ENCODE data around the gene PHF2. TPM values are rescaled to one million over a fixed set of nuclear protein-coding genes. Genes with fewer than 3 reads are reported as not detected.

Gene PHF2
- total and polyA plus RNA-seq, 2 of the 8 experiments (the other 6 are each of a cell fraction or from before 2014, with no cell fraction given), result 3.4 to 9.4 TPM

- CTCF ChIA-PET (ENCODE audit: partially characterized antibody), result interaction anchor here (0.7 to 8.5 kb wide), 8 partner anchors 11 to 325 kb away, joined by 3 to 146 read pairs (median 5); no protein-coding TSS in a partner anchor
- no peak for FAIRE-seq
- TF ChIP-seq MAFK (IDR thresholded peaks at IDR 0.05; ENCODE audit: low read depth, low read length) (peak; percentile 33; the same call in 1 of the 2 replicates), SUZ12 (IDR thresholded peaks at IDR 0.05; ENCODE audit: low read length) (no peak)
These were observed 102.0 kb downstream of the PHF2 start for GRCh38 chr9:93678199-93679019.

More at GRCh38 chr9:93678199-93679019, 102.0 kb downstream of the PHF2 start:
- Histone ChIP-seq H4K5ac (ENCODE audit: insufficient read length, low read depth, low read length) (no peak overlapping the region), H2BK120ac (replicated peaks; ENCODE audit: low read depth, low read length) (no peak overlapping the region), H3K79me2 (ENCODE audit: control insufficient read depth in 1 of 2, insufficient read depth in 2 of 2, low read length in 2 of 2) (no peaks in the 10 kb centered on the region), H2BK20ac (ENCODE audit: low read length) (no peak overlapping the region), H3K4me1 (replicated peaks in 1 of 4; ENCODE audit: control insufficient read depth in 3 of 4, insufficient read depth in 4 of 4, low read length in 3 of 4) (no peaks in the 10 kb centered on the region), H4K8ac (ENCODE audit: extremely low read depth, insufficient read depth, low read length) (no peak overlapping the region), H4K91ac (replicated peaks; ENCODE audit: insufficient read length, low read length) (no peak overlapping the region), H3K4ac (replicated peaks; ENCODE audit: insufficient read length, low read depth, low read length) (no peak overlapping the region), H3K9ac (replicated peaks in 1 of 4; ENCODE audit: extremely low read depth in 1 of 4, low read depth in 3 of 4, low read length in 3 of 4) (no peak overlapping the region), H3K27me3 (replicated peaks in 1 of 4; ENCODE audit: control insufficient read depth in 3 of 4, extremely low read depth in 1 of 4, insufficient read depth in 3 of 4, low read length in 3 of 4) (no peaks in the 10 kb centered on the region), H3K18ac (ENCODE audit: extremely low read depth, low read length) (no peak overlapping the region), H3K79me1 (ENCODE audit: low read depth, low read length) (no peaks in the 10 kb centered on the region), H3K14ac (ENCODE audit: insufficient read length) (no peak overlapping the region), H2BK15ac (ENCODE audit: low read length) (no peak overlapping the region), H3K4me3 (ENCODE audit: extremely low read depth in 1 of 4, insufficient read depth in 2 of 4, low read depth in 3 of 4, low read length in 4 of 4) (no peak overlapping the region), H2BK12ac (ENCODE audit: low read depth, low read length) (no peak overlapping the region), H3K4me2 (ENCODE audit: insufficient read depth in 1 of 2, low read depth in 2 of 2, low read length in 2 of 2) (no peak overlapping the region), H2AK5ac (ENCODE audit: low read depth, low read length) (no peak overlapping the region), H3K36me3 (ENCODE audit: control insufficient read depth in 2 of 4, insufficient read depth in 4 of 4, low read length in 3 of 4) (no peaks in the 10 kb centered on the region; a peak in 2 of 8 replicates), H3K9me3 (ENCODE audit: insufficient read depth in 2 of 2, low read depth in 1 of 2, low read length in 1 of 2) (no peaks in the 10 kb centered on the region), H3K23ac (ENCODE audit: insufficient read length) (no peak overlapping the region), H2BK5ac (ENCODE audit: low read depth, low read length) (no peak overlapping the region), H3K27ac (ENCODE audit: low read depth, low read length) (no peak overlapping the region), H3K23me2 (ENCODE audit: low read depth, low read length) (no peaks in the 10 kb centered on the region), H4K20me1 (replicated peaks in 1 of 2; ENCODE audit: control insufficient read depth in 1 of 2, insufficient read depth in 2 of 2, low read length in 2 of 2) (peaks cover 0 to 3% of the 10 kb centered on the region in 2 experiments), H3K56ac (replicated peaks; ENCODE audit: insufficient read length, low read depth, low read length) (no peak overlapping the region), H2AFZ (ENCODE audit: low read length) (no peak overlapping the region)
- WGBS, 2 experiments (ENCODE audit: extremely low coverage in 1 of 2, insufficient coverage in 1 of 2, insufficient read length in 1 of 2, insufficient replicate concordance in 2 of 2, low coverage in 1 of 2, low lambda C conversion rate in 2 of 2, missing lambda C conversion rate in 1 of 2), result 93% methylated on average over 17 of the region's 17 CpGs; no CpG with 5 or more reads in 1 of the 2 experiments
- DNase-seq (ENCODE audit: low read depth in 1 of 2, low spot score in 2 of 2), result peak in 1 of 2 experiments; percentile 36
- POLR2A ChIA-PET (ENCODE audit: partially characterized antibody), result interaction anchor here (0.6 to 1.0 kb wide), 2 partner anchors 11 to 282 kb away, joined by 3 read pairs; no protein-coding TSS in a partner anchor

Measured in H1 (cell line).